GM12878 (cell line): ENCODE data around the gene SCCPDH. TPM values are rescaled to one million over a fixed set of nuclear protein-coding genes. Genes with fewer than 3 reads are reported as not detected.

ENCODE experiments used
- ATAC-seq: fragments of 200-7000 bp; cut with Tn5 transposase; 3 replicates; pipeline ENCODE4 v1.9.1; 2020; ENCODE audit warnings: mild to moderate bottlenecking, moderate library complexity
- BruUV-seq: library from RNA; stranded (reverse); fragments of 400-500 nt; replicated peaks from 2 replicates; lab custom pipeline; 2021; lab: Mats Ljungman, UMichigan
- CTCF ChIA-PET: fragments of 300-600 bp; sonication (Branson Sonifier 250); formaldehyde crosslinking; extraction: SDS; loops from one replicate; lab custom pipeline; 2021; ENCODE audit warnings: inconsistent platforms; lab: Yijun Ruan, JAX
- POLR2A ChIA-PET: fragments of 350-600 bp; formaldehyde crosslinking; extraction: SDS; loops from one replicate; lab custom pipeline; 2021; ENCODE audit warnings: inconsistent platforms; lab: Charles Lee
- RAD21 ChIA-PET: fragments of 300-600 bp; sonication (Branson Sonifier 250); formaldehyde crosslinking; loops from one replicate; lab custom pipeline; 2023; ENCODE audit warnings: antibody characterized with exemption; ENCODE audit not compliant: unreplicated experiment; lab: Charles Lee
- SMC1A ChIA-PET: fragments of 300-600 bp; sonication (Branson Sonifier 250); formaldehyde crosslinking; loops from one replicate; lab custom pipeline; 2023; ENCODE audit not compliant: unreplicated experiment, uncharacterized antibody; lab: Charles Lee
- DNase-seq: peaks from one replicate; pipeline ENCODE4 v3.0.0-alpha.2; 2011; ENCODE audit warnings: low read depth, low spot score
- FAIRE-seq: peaks from 3 replicates; lab custom pipeline; 2011; peaks lifted over from hg19 to GRCh38; lab: Jason Lieb, UNC
- H2AFZ ChIP-seq: 2 replicates; pipeline ENCODE4 v1.6.0; 2011; ENCODE audit warnings: low read depth, low read length, control low read depth; ENCODE audit not compliant: control insufficient read depth
- H3K27ac ChIP-seq: 2 replicates; pipeline ENCODE4 v1.5.1; 2011; ENCODE audit warnings: control low read depth; ENCODE audit not compliant: control insufficient read depth, insufficient read depth
- H3K27me3 ChIP-seq, 2 experiments: replicated peaks in 1 of 2; 2 replicates each; pipeline versions ENCODE4 v1.6.0 to v1.6.1; 2011; ENCODE audit warnings: low read length in 1 of 2; ENCODE audit not compliant: control insufficient read depth in 2 of 2, insufficient read depth in 2 of 2
- H3K36me3 ChIP-seq, 2 experiments: 2 replicates each; pipeline ENCODE4 v1.5.1; 2011; ENCODE audit warnings: low read length in 1 of 2; ENCODE audit not compliant: control insufficient read depth in 2 of 2, insufficient read depth in 2 of 2
- H3K4me1 ChIP-seq: 2 replicates; pipeline ENCODE4 v1.6.1; 2011; ENCODE audit warnings: mild to moderate bottlenecking, low read length, moderate library complexity, mixed read lengths; ENCODE audit not compliant: control insufficient read depth, insufficient read depth
- H3K4me2 ChIP-seq: 2 replicates; pipeline ENCODE4 v1.6.0; 2011; ENCODE audit warnings: control low read depth; ENCODE audit not compliant: control insufficient read depth, insufficient read depth
- H3K4me3 ChIP-seq: fragments of 200-600 bp; sonication (generic); 2 replicates; pipeline ENCODE4 v1.5.1; 2016
- H3K79me2 ChIP-seq: 2 replicates; pipeline ENCODE4 v1.6.0; 2011; ENCODE audit warnings: low read length; ENCODE audit not compliant: control insufficient read depth, insufficient read depth
- H3K9ac ChIP-seq: 2 replicates; pipeline ENCODE4 v1.8.0; 2011; ENCODE audit warnings: low read length, control low read depth, mixed read lengths; ENCODE audit not compliant: control insufficient read depth, insufficient read depth
- H3K9me3 ChIP-seq: replicated peaks from 3 replicates; pipeline ENCODE4 v1.5.1; 2011; ENCODE audit warnings: mild to moderate bottlenecking, low read length; ENCODE audit not compliant: control insufficient read depth, insufficient read depth
- H4K20me1 ChIP-seq: 2 replicates; pipeline ENCODE4 v1.6.0; 2011; ENCODE audit not compliant: control insufficient read depth, insufficient read depth
- CBX3 ChIP-seq: fragments of 200-600 bp; sonication (generic); IDR thresholded peaks from 2 replicates; pipeline ENCODE4 v1.6.1; 2016; ENCODE audit warnings: low read depth, borderline replicate concordance
- DPF2 ChIP-seq: fragments of 450-650 bp; IDR thresholded peaks from 2 replicates; pipeline ENCODE4 v1.6.1; 2017; ENCODE audit warnings: mild to moderate bottlenecking
- EP300 ChIP-seq, 2 experiments: fragments of 150-350 bp in 1 of 2; IDR thresholded peaks; 2 replicates each; pipeline ENCODE4 v1.6.1; 2011 to 2012; ENCODE audit warnings: low read depth in 2 of 2, low read length in 2 of 2, borderline replicate concordance in 1 of 2, improper control_type of control experiment in 1 of 2, inconsistent platforms in 1 of 2; ENCODE audit not compliant: control insufficient read depth in 1 of 2
- ETV6 ChIP-seq, 2 experiments: fragments of 450-650 bp in 1 of 2; IDR thresholded peaks in 1 of 2; conservative IDR thresholded peaks in 1 of 2; 2 replicates each; pipeline ENCODE4 v1.6.1; 2014; ENCODE audit warnings: antibody characterized with exemption in 1 of 2, borderline replicate concordance in 1 of 2, low read depth in 1 of 2, mild to moderate bottlenecking in 1 of 2, moderate library complexity in 1 of 2
- FOXM1 ChIP-seq: IDR thresholded peaks from 2 replicates; pipeline ENCODE4 v1.6.1; 2012; ENCODE audit warnings: low read depth, mild to moderate bottlenecking, inconsistent platforms, low read length, moderate library complexity
- MTA3 ChIP-seq: IDR thresholded peaks from 2 replicates; pipeline ENCODE4 v1.6.1; 2012; ENCODE audit warnings: low read length, inconsistent platforms, borderline replicate concordance
- NBN ChIP-seq: fragments of 450-650 bp; IDR thresholded peaks from 2 replicates; pipeline ENCODE4 v1.6.1; 2016
- NRF1 ChIP-seq: conservative IDR thresholded peaks from 2 replicates; pipeline ENCODE4 v1.6.1; 2011; ENCODE audit warnings: mild to moderate bottlenecking, low read depth, low read length, improper control_type of control experiment
- POLR2AphosphoS5 ChIP-seq: IDR thresholded peaks from 2 replicates; pipeline ENCODE4 v1.6.1; 2011; ENCODE audit warnings: mild to moderate bottlenecking, low read length, inconsistent platforms
- RELA ChIP-seq: fragments of 450-650 bp; IDR thresholded peaks from 2 replicates; pipeline ENCODE4 v1.8.0; 2014; ENCODE audit warnings: borderline replicate concordance; ENCODE audit not compliant: partially characterized antibody
- SPI1 ChIP-seq: IDR thresholded peaks from 2 replicates; pipeline ENCODE4 v1.6.1; 2011; ENCODE audit warnings: low read depth, mild to moderate bottlenecking, low read length, moderate library complexity, borderline replicate concordance; ENCODE audit not compliant: insufficient read depth
- TAF1 ChIP-seq: IDR thresholded peaks from 2 replicates; pipeline ENCODE4 v1.6.1; 2011; ENCODE audit warnings: mild to moderate bottlenecking, low read depth, low read length, borderline replicate concordance
- YBX1 ChIP-seq: fragments of 450-650 bp; IDR thresholded peaks from 2 replicates; pipeline ENCODE4 v1.6.1; 2016; ENCODE audit warnings: antibody characterized with exemption
- ZBED1 ChIP-seq: IDR thresholded peaks from 2 replicates; pipeline ENCODE4 v1.6.1; 2016; ENCODE audit warnings: borderline replicate concordance
- ZNF274 ChIP-seq: IDR thresholded peaks from one replicate; pipeline ENCODE4 v1.8.0; 2011; ENCODE audit not compliant: insufficient read length, insufficient read depth
- WGBS: methylation state at CpG from one replicate; pipeline ENCODE4 v1.1.6; 2016; ENCODE audit warnings: low lambda C conversion rate; ENCODE audit not compliant: insufficient replicate concordance, insufficient coverage; ENCODE audit errors: missing lambda C conversion rate; 5-methylcytosine and 5-hydroxymethylcytosine counted together
- in situ Hi-C: fragments of 300-500 bp; cut with MboI; formaldehyde crosslinking; loops from 9 replicates; pipeline ENCODE4 v1.14.3; 2018; ENCODE audit warnings: mixed read lengths
- intact Hi-C: fragments of 100-400 bp; cut with micrococcal nuclease; formaldehyde crosslinking; loops from one replicate; pipeline ENCODE4 v1.14.2; 2022; ENCODE audit not compliant: unreplicated experiment
- polyA plus RNA-seq, 11 experiments: library from polyadenylated mRNA; depleted of rRNA in 4 of 11; unstranded in 6 of 11; stranded (reverse) in 5 of 11; fragments of >200 nt; fragmentation: Nextera tagmentation in 4 of 11; fragmentation: Illumina TruSeq in 1 of 11; extraction: Ambion mirVana in 4 of 11; extraction: Trizol in 1 of 11; gene quantifications; 1 replicate in 1 of 11; 2 replicates in 10 of 11; pipeline versions ENCODE4 v1.2.1 to v1.2.3, GENCODE V29; 2011 to 2016; ENCODE audit warnings: inconsistent platforms in 2 of 11, missing spikeins in 2 of 11, low read depth in 1 of 11
- total RNA-seq, 4 experiments: library from RNA; depleted of rRNA in 3 of 4; stranded (reverse); fragments of >200 nt in 3 of 4; fragmentation: Illumina TruSeq in 1 of 4; extraction: Trizol in 1 of 4; gene quantifications; 2 replicates each; pipeline versions ENCODE4 v1.2.1 to v1.2.3, GENCODE V29; 2013 to 2021
- TF ChIP-seq, protein P1 (sequence below): IDR thresholded peaks from 2 replicates; pipeline ENCODE4 v1.6.1; 2012; ENCODE audit warnings: improper control_type of control experiment, low read depth, low read length; ENCODE audit not compliant: insufficient replicate concordance
- TF ChIP-seq, protein P2 (sequence below): fragments of 450-650 bp; IDR thresholded peaks from 2 replicates; pipeline ENCODE4 v1.6.1; 2016; ENCODE audit warnings: mild to moderate bottlenecking

The SCCPDH gene
- total and polyA plus RNA-seq, 10 of the 15 experiments (the other 5 are each of a cell fraction or from before 2014, with no cell fraction given), result 5.4 to 44.8 (median 24.5) TPM

DNA sequence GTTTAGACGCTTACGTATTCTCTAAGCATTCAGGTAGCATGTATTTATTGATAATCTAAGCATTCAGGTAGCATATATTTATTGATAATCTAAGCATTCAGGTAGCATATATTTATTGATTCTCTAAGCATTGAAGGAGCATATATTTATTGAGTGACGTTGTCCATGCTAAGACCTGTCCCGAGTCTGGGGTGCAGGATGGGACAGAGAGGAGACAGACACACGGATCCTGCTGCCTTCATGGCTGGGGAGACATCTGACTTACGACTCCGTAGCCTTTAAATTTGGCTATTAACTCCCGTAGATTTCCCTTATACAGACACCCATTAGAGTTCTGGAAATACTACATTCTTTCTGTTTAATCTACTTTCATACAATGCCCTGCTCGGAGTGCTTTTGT, 982 bp downstream of the SCCPDH start (continued):
- no peak for TF ChIP-seq ZBED1

DNA sequence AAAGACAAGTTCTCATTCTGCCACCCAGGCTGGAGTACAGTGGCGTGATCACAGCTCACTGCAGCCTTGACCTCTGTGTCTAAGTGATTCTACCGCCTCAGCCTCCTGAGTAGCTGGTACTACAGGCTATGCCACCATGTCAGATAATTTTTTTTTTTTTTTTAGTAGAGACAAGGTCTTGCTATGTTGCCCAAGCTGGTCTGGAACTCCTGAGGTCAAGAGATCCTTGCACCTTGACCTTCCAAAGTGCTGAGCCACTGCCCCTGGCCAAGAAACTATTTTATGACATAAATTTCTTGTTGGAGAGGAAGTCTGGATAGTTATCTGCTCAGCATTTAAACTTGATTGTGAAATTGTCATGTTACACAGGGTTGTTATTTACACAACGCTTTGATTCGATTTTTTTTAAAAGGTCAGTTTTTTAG, 2.1 kb downstream of the SCCPDH start:
- 98% methylated on average over 4 of the region's 4 CpGs for WGBS
- Histone ChIP-seq H3K27ac (no peak overlapping the region), H4K20me1 (no peaks in the 10 kb centered on the region), H3K27me3 (no peaks in the 10 kb centered on the region), H3K4me1 (no peaks in the 10 kb centered on the region), H3K4me3 (no peak overlapping the region), H3K36me3 (no peaks in the 10 kb centered on the region), H3K9ac (no peak overlapping the region), H3K9me3 (peaks cover 7% of the 10 kb centered on the region; the same call in 2 of the 3 replicates), H3K79me2 (0 out of 2 replicates have a peak, but pooled peaks cover 3% of the 10 kb centered on the region), H3K4me2 (no peak overlapping the region), H2AFZ (no peak overlapping the region)
- intact Hi-C loops, result no loop called here
- ChIA-PET RAD21 (no interaction called here), CTCF (interaction anchor here (1.1 kb wide), 1 partner anchor 32 kb away, joined by 3 read pairs; no protein-coding TSS in a partner anchor), SMC1A (no interaction called here), POLR2A (no interaction called here)
- no peak for FAIRE-seq
- no peak for ATAC-seq
- no peak for DNase-seq
- in situ Hi-C loops, result no loop called here
- TF ChIP-seq MTA3, result no peak
- no peak for TF ChIP-seq ZNF274
- TF ChIP-seq FOXM1, result no peak
- no peak for TF ChIP-seq NRF1
- TF ChIP-seq YBX1, result no peak
- TF ChIP-seq, protein P1, sequence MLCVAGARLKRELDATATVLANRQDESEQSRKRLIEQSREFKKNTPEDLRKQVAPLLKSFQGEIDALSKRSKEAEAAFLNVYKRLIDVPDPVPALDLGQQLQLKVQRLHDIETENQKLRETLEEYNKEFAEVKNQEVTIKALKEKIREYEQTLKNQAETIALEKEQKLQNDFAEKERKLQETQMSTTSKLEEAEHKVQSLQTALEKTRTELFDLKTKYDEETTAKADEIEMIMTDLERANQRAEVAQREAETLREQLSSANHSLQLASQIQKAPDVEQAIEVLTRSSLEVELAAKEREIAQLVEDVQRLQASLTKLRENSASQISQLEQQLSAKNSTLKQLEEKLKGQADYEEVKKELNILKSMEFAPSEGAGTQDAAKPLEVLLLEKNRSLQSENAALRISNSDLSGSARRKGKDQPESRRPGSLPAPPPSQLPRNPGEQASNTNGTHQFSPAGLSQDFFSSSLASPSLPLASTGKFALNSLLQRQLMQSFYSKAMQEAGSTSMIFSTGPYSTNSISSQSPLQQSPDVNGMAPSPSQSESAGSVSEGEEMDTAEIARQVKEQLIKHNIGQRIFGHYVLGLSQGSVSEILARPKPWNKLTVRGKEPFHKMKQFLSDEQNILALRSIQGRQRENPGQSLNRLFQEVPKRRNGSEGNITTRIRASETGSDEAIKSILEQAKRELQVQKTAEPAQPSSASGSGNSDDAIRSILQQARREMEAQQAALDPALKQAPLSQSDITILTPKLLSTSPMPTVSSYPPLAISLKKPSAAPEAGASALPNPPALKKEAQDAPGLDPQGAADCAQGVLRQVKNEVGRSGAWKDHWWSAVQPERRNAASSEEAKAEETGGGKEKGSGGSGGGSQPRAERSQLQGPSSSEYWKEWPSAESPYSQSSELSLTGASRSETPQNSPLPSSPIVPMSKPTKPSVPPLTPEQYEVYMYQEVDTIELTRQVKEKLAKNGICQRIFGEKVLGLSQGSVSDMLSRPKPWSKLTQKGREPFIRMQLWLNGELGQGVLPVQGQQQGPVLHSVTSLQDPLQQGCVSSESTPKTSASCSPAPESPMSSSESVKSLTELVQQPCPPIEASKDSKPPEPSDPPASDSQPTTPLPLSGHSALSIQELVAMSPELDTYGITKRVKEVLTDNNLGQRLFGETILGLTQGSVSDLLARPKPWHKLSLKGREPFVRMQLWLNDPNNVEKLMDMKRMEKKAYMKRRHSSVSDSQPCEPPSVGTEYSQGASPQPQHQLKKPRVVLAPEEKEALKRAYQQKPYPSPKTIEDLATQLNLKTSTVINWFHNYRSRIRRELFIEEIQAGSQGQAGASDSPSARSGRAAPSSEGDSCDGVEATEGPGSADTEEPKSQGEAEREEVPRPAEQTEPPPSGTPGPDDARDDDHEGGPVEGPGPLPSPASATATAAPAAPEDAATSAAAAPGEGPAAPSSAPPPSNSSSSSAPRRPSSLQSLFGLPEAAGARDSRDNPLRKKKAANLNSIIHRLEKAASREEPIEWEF, result no peak
- TF ChIP-seq SPI1, result no peak
- no peak for TF ChIP-seq NBN
- no peak for TF ChIP-seq EP300 (IDR thresholded peaks at IDR 0.05; ENCODE audit: borderline replicate concordance in 1 of 2, control insufficient read depth in 1 of 2, low read depth in 2 of 2, low read length in 2 of 2)
- TF ChIP-seq, protein P2, sequence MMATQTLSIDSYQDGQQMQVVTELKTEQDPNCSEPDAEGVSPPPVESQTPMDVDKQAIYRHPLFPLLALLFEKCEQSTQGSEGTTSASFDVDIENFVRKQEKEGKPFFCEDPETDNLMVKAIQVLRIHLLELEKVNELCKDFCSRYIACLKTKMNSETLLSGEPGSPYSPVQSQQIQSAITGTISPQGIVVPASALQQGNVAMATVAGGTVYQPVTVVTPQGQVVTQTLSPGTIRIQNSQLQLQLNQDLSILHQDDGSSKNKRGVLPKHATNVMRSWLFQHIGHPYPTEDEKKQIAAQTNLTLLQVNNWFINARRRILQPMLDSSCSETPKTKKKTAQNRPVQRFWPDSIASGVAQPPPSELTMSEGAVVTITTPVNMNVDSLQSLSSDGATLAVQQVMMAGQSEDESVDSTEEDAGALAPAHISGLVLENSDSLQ, result no peak
- no peak for TF ChIP-seq RELA
- no peak for TF ChIP-seq TAF1
- no peak for TF ChIP-seq POLR2AphosphoS5
- TF ChIP-seq CBX3, result no peak
- TF ChIP-seq ETV6 (conservative IDR thresholded peaks at IDR 0.05 in 1 of 2, IDR thresholded peaks at IDR 0.05 in 1 of 2; ENCODE audit: borderline replicate concordance in 1 of 2, low read depth in 1 of 2), result no peak
- no peak for TF ChIP-seq DPF2
- no TSS peak for BruUV-seq
